ENCODE data around the gene CBFA2T2. TPM values are rescaled to one million over a fixed set of nuclear protein-coding genes. Genes with fewer than 3 reads are reported as not detected.

Gene CBFA2T2
- total RNA-seq, 1 donor from 2014 or later, result 15.7 TPM

DNA sequence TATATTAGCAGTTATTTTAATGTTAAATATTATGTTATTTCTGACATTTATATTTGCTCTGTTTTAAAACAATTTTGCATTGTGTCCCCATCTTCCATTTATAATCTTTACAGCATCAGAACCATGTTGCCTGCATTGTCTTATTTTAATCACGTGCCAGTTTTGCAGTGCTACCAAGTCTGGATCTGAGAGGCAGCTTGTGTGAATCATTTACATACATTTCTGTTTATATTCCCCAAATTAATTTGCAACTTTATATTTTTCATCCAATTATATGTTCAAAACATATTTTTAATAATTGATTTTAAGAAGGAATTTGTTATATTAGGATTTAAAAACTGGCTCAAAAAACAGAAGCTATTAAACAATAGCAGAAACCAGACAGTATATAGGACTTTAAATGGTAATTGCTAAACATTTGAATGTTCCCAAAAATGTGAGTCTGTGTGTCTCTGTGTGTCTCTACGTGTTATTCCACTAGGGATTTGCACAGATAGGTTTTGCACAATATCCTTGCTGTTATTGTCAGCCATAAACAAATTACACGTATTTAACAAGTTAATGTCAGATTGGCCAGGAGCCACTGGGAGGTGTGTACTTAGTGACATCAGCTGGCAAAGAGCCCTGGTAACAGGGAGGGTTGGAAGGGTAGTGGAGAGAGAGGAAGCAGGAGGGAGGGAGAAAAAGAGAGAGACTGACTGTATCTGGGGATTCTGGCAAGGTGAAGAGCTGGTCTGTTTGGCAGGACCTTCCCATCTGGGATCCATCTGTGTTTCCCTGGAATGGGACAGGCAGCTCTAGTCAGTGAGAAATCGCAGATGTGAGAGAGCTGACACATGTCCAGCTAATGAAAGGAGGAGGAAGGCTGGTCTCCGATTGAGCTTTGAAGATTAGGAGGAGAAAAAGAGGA, 72.1 kb downstream of the CBFA2T2 start:
- TF ChIP-seq, protein P1, sequence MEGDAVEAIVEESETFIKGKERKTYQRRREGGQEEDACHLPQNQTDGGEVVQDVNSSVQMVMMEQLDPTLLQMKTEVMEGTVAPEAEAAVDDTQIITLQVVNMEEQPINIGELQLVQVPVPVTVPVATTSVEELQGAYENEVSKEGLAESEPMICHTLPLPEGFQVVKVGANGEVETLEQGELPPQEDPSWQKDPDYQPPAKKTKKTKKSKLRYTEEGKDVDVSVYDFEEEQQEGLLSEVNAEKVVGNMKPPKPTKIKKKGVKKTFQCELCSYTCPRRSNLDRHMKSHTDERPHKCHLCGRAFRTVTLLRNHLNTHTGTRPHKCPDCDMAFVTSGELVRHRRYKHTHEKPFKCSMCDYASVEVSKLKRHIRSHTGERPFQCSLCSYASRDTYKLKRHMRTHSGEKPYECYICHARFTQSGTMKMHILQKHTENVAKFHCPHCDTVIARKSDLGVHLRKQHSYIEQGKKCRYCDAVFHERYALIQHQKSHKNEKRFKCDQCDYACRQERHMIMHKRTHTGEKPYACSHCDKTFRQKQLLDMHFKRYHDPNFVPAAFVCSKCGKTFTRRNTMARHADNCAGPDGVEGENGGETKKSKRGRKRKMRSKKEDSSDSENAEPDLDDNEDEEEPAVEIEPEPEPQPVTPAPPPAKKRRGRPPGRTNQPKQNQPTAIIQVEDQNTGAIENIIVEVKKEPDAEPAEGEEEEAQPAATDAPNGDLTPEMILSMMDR (IDR thresholded peaks at IDR 0.05), result no peak
- H3K4me3 ChIP-seq, result no peak overlapping the region
- peak; percentile 81 for ATAC-seq
- intact Hi-C loops (cut with DNase I), result no loop called here
- no peaks in the 10 kb centered on the region for H3K36me3 ChIP-seq
- no peak overlapping the region for H3K27ac ChIP-seq
- no peak for DNase-seq
- peaks cover 12% of the 10 kb centered on the region for H3K4me1 ChIP-seq
- no peaks in the 10 kb centered on the region for H3K27me3 ChIP-seq
- H3K9me3 ChIP-seq, result no peaks in the 10 kb centered on the region

DNA sequence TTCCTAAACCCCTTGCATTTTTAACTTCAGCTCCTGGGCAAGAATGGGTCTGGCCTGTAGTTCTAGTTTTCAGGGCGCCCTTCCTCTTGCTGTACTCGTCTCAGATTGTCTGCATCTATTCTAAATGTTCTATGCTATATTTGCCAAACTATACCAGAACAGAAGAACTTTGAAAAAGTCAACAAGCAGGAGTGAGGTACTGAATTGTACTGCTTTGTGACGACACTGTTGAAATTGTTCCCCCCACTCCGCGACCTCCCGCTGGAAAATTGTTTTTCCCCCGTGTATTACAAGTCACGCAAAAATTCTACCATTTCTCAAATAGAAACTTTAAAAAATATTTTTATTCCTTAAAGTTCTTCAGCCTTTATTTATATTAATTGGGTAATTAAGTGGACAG, 73.9 kb downstream of the CBFA2T2 start:
- Histone ChIP-seq H3K27me3 (no peaks in the 10 kb centered on the region), H3K27ac (no peak overlapping the region), H3K9me3 (no peaks in the 10 kb centered on the region), H3K4me1 (peaks cover 12% of the 10 kb centered on the region), H3K36me3 (no peaks in the 10 kb centered on the region), H3K4me3 (no peak overlapping the region)
- intact Hi-C loops (cut with DNase I), result no loop called here
- no peak for DNase-seq
- TF ChIP-seq, protein P1 (IDR thresholded peaks at IDR 0.05), result no peak
- no peak for ATAC-seq

DNA sequence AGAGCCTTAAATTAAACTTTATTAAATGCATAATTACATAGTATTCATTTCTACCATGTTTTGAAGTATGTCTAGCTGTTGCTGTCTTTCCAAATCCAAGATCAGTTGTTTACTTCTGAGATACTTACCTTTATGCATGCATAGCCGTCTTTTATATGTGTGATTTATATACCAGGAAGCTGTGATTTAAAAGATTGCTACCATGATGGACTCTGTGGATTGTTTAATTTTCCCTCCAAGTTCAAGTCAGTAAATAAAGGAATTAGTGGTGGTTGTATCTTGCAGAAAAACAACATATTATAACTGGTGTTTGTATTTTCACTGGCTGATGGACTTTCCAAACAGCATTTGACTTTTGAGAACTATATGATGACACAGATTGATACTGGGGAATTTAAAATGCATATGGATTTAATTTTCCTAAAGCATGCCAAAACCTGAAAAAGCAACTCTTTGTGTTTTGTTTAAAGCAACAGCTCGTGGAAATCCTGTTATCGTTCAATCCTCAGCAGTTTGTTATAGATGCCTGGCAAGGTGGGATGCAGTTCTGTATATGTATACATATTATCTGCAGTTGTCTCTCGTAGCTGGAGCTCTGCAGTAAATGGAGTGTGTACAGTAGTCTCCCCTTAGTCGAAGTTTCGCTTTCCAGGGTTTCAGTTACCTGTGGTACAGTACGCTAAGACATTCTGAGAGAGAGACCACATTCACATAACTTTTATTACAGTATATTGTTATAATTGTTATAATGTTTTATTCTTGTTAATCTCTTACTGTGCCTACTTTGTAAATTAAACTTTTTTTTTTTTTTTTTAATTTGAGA, 77.1 kb downstream of the CBFA2T2 start:
- intact Hi-C loops (cut with DNase I), result no loop called here
- ATAC-seq (no peak), DNase-seq (no peak)
- TF ChIP-seq, protein P1 (IDR thresholded peaks at IDR 0.05), result no peak
- Histone ChIP-seq H3K9me3 (no peaks in the 10 kb centered on the region), H3K4me1 (peaks cover 10% of the 10 kb centered on the region), H3K4me3 (no peak overlapping the region), H3K27ac (no peak overlapping the region), H3K27me3 (no peaks in the 10 kb centered on the region), H3K36me3 (no peaks in the 10 kb centered on the region)

DNA sequence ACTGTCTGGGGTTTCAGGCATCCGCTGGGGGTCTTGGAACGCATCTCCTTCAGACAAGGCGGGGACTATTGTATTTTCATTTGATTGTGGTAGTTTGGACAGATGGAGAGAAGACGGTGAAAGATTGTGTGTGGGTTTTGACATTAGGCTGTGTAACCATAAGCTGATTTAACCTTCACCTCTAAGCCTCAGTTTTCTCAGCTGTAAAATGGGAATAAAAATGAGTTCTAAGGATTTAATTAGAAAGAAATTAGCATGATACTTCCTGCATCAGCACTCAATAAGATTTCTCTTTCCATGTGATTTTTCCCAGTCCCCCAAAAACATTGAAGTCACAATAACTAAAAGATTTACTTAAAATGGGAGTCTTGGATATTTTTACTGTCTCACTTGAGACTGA, 78.1 kb downstream of the CBFA2T2 start:
- H3K4me1 ChIP-seq, result peaks cover 5% of the 10 kb centered on the region
- DNase-seq (no peak), ATAC-seq (no peak)
- H3K4me3 ChIP-seq, result no peak overlapping the region
- intact Hi-C loops (cut with DNase I), result no loop called here
- H3K9me3 ChIP-seq, result no peaks in the 10 kb centered on the region
- H3K36me3 ChIP-seq, result no peaks in the 10 kb centered on the region
- TF ChIP-seq, protein P1 (IDR thresholded peaks at IDR 0.05), result no peak
- H3K27ac ChIP-seq, result no peak overlapping the region
- H3K27me3 ChIP-seq, result no peaks in the 10 kb centered on the region

DNA sequence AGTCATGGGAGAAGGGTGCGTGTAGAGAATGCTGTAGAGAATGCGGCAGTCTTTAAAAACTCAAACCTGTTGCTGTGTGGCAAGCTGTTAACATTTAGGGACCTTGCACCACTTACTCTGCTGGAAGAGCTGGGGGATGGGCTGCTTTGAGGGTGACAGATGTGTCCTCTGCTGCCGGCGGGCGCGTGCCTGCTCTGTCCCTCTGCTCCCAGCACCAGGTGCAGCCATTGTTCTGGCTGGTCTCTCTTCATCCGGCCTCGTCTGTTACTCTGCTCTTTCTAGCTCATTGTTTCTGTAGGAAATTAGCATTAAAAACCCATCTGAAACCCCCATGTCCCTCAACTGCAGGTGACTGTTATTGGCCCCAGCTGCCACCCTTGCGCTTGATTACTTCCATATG, 78.5 kb downstream of the CBFA2T2 start:
- H3K4me1 ChIP-seq, result peaks cover 5% of the 10 kb centered on the region
- DNase-seq (no peak), ATAC-seq (no peak)
- intact Hi-C loops (cut with DNase I), result no loop called here
- no peaks in the 10 kb centered on the region for H3K27me3 ChIP-seq
- TF ChIP-seq, protein P1 (IDR thresholded peaks at IDR 0.05), result no peak
- H3K27ac ChIP-seq, result no peak overlapping the region
- no peaks in the 10 kb centered on the region for H3K9me3 ChIP-seq
- H3K36me3 ChIP-seq, result no peaks in the 10 kb centered on the region
- H3K4me3 ChIP-seq, result no peak overlapping the region

All from upper lobe of right lung (tissue), 1 donor.